Liver (tissue), 3 donors: ENCODE results near the gene NUDT2.

Experiments
- CTCF ChIP-seq: fragments of 150-350 bp; IDR thresholded peaks from 2 replicates; pipeline ENCODE4 v1.5.1; 2017; ENCODE audit warnings: improper control_type of control experiment, low read depth, low read length; ENCODE audit not compliant: missing input control
- FOXA1 ChIP-seq: IDR thresholded peaks from 2 replicates; pipeline ENCODE4 v1.6.1; 2016; ENCODE audit warnings: antibody characterized with exemption
- GABPA ChIP-seq, 2 donors: IDR thresholded peaks in 1 of 2; conservative IDR thresholded peaks in 1 of 2; 2 replicates each; pipeline ENCODE4 v1.6.1; 2016; ENCODE audit warnings: antibody characterized with exemption in 2 of 2, mild to moderate bottlenecking in 1 of 2, moderate library complexity in 1 of 2
- JUND ChIP-seq, 2 donors: IDR thresholded peaks; 2 replicates each; pipeline ENCODE4 v1.6.1; 2016; ENCODE audit warnings: antibody characterized with exemption in 2 of 2
- MAX ChIP-seq: IDR thresholded peaks from 2 replicates; pipeline ENCODE4 v1.6.1; 2016; ENCODE audit warnings: antibody characterized with exemption
- RAD21 ChIP-seq, 2 donors: IDR thresholded peaks; 2 replicates each; pipeline ENCODE4 v1.6.1; 2016; ENCODE audit warnings: antibody characterized with exemption in 2 of 2, mild to moderate bottlenecking in 2 of 2
- REST ChIP-seq: IDR thresholded peaks from 2 replicates; pipeline ENCODE4 v1.6.1; 2016; ENCODE audit warnings: antibody characterized with exemption, mild to moderate bottlenecking
- SP1 ChIP-seq: IDR thresholded peaks from 2 replicates; pipeline ENCODE4 v1.6.1; 2018; ENCODE audit warnings: antibody characterized with exemption, mild to moderate bottlenecking
- TAF1 ChIP-seq: conservative IDR thresholded peaks from 2 replicates; pipeline ENCODE4 v1.6.1; 2016; ENCODE audit warnings: antibody characterized with exemption, mild to moderate bottlenecking
- YY1 ChIP-seq: IDR thresholded peaks from 2 replicates; pipeline ENCODE4 v1.6.1; 2016; ENCODE audit warnings: antibody characterized with exemption, mild to moderate bottlenecking
- donor health status: healthy.
- donor health status: healthy.

- no peak for TF ChIP-seq REST
- TF ChIP-seq CTCF: peak; percentile 14
- TF ChIP-seq MAX: no peak
- TF ChIP-seq YY1: no peak
- TF ChIP-seq TAF1: no peak
- TF ChIP-seq SP1: no peak
- TF ChIP-seq JUND (IDR thresholded peaks at IDR 0.05): no peak
- TF ChIP-seq GABPA (IDR thresholded peaks at IDR 0.05 in 1 of 2, conservative IDR thresholded peaks at IDR 0.05 in 1 of 2): no peak
- TF ChIP-seq RAD21 (IDR thresholded peaks at IDR 0.05): no peak
- no peak for TF ChIP-seq FOXA1
These were observed 50.7 kb downstream of the NUDT2 start for GRCh38 chr9:34380034-34380510.
